GM12878 (cell line): ENCODE data around the gene ZNF284. TPM values are rescaled to one million over a fixed set of nuclear protein-coding genes. Genes with fewer than 3 reads are reported as not detected.

Experiments
- ATAC-seq: fragments of 200-7000 bp; cut with Tn5 transposase; 3 replicates; pipeline ENCODE4 v1.9.1; 2020; ENCODE audit warnings: mild to moderate bottlenecking, moderate library complexity
- BruUV-seq: library from RNA; stranded (reverse); fragments of 400-500 nt; replicated peaks from 2 replicates; lab custom pipeline; 2021; lab: Mats Ljungman, UMichigan
- CTCF ChIA-PET: fragments of 300-600 bp; sonication (Branson Sonifier 250); formaldehyde crosslinking; extraction: SDS; loops from one replicate; lab custom pipeline; 2021; ENCODE audit warnings: inconsistent platforms; lab: Yijun Ruan, JAX
- POLR2A ChIA-PET: fragments of 350-600 bp; formaldehyde crosslinking; extraction: SDS; loops from one replicate; lab custom pipeline; 2021; ENCODE audit warnings: inconsistent platforms; lab: Charles Lee
- RAD21 ChIA-PET: fragments of 300-600 bp; sonication (Branson Sonifier 250); formaldehyde crosslinking; loops from one replicate; lab custom pipeline; 2023; ENCODE audit warnings: antibody characterized with exemption; ENCODE audit not compliant: unreplicated experiment; lab: Charles Lee
- SMC1A ChIA-PET: fragments of 300-600 bp; sonication (Branson Sonifier 250); formaldehyde crosslinking; loops from one replicate; lab custom pipeline; 2023; ENCODE audit not compliant: unreplicated experiment, uncharacterized antibody; lab: Charles Lee
- DNase-seq: peaks from one replicate; pipeline ENCODE4 v3.0.0-alpha.2; 2011; ENCODE audit warnings: low read depth, low spot score
- FAIRE-seq: peaks from 3 replicates; lab custom pipeline; 2011; peaks lifted over from hg19 to GRCh38; lab: Jason Lieb, UNC
- H2AFZ ChIP-seq: 2 replicates; pipeline ENCODE4 v1.6.0; 2011; ENCODE audit warnings: low read depth, low read length, control low read depth; ENCODE audit not compliant: control insufficient read depth
- H3K27ac ChIP-seq: 2 replicates; pipeline ENCODE4 v1.5.1; 2011; ENCODE audit warnings: control low read depth; ENCODE audit not compliant: control insufficient read depth, insufficient read depth
- H3K27me3 ChIP-seq, 2 experiments: replicated peaks in 1 of 2; 2 replicates each; pipeline versions ENCODE4 v1.6.0 to v1.6.1; 2011; ENCODE audit warnings: low read length in 1 of 2; ENCODE audit not compliant: control insufficient read depth in 2 of 2, insufficient read depth in 2 of 2
- H3K36me3 ChIP-seq, 2 experiments: 2 replicates each; pipeline ENCODE4 v1.5.1; 2011; ENCODE audit warnings: low read length in 1 of 2; ENCODE audit not compliant: control insufficient read depth in 2 of 2, insufficient read depth in 2 of 2
- H3K4me1 ChIP-seq: 2 replicates; pipeline ENCODE4 v1.6.1; 2011; ENCODE audit warnings: mild to moderate bottlenecking, low read length, moderate library complexity, mixed read lengths; ENCODE audit not compliant: control insufficient read depth, insufficient read depth
- H3K4me2 ChIP-seq: 2 replicates; pipeline ENCODE4 v1.6.0; 2011; ENCODE audit warnings: control low read depth; ENCODE audit not compliant: control insufficient read depth, insufficient read depth
- H3K4me3 ChIP-seq: fragments of 200-600 bp; sonication (generic); 2 replicates; pipeline ENCODE4 v1.5.1; 2016
- H3K79me2 ChIP-seq: 2 replicates; pipeline ENCODE4 v1.6.0; 2011; ENCODE audit warnings: low read length; ENCODE audit not compliant: control insufficient read depth, insufficient read depth
- H3K9ac ChIP-seq: 2 replicates; pipeline ENCODE4 v1.8.0; 2011; ENCODE audit warnings: low read length, control low read depth, mixed read lengths; ENCODE audit not compliant: control insufficient read depth, insufficient read depth
- H3K9me3 ChIP-seq: replicated peaks from 3 replicates; pipeline ENCODE4 v1.5.1; 2011; ENCODE audit warnings: mild to moderate bottlenecking, low read length; ENCODE audit not compliant: control insufficient read depth, insufficient read depth
- H4K20me1 ChIP-seq: 2 replicates; pipeline ENCODE4 v1.6.0; 2011; ENCODE audit not compliant: control insufficient read depth, insufficient read depth
- IRF3 ChIP-seq: fragments of 450-650 bp; IDR thresholded peaks from 2 replicates; pipeline ENCODE4 v1.6.1; 2014; ENCODE audit warnings: mild to moderate bottlenecking
- PML ChIP-seq: IDR thresholded peaks from 2 replicates; pipeline ENCODE4 v1.6.1; 2012; ENCODE audit warnings: low read length, inconsistent platforms
- REST ChIP-seq: IDR thresholded peaks from 2 replicates; pipeline ENCODE4 v1.6.1; 2012; ENCODE audit warnings: mild to moderate bottlenecking, low read depth, low read length
- WGBS: methylation state at CpG from one replicate; pipeline ENCODE4 v1.1.6; 2016; ENCODE audit warnings: low lambda C conversion rate; ENCODE audit not compliant: insufficient replicate concordance, insufficient coverage; ENCODE audit errors: missing lambda C conversion rate; 5-methylcytosine and 5-hydroxymethylcytosine counted together
- in situ Hi-C: fragments of 300-500 bp; cut with MboI; formaldehyde crosslinking; loops from 9 replicates; pipeline ENCODE4 v1.14.3; 2018; ENCODE audit warnings: mixed read lengths
- intact Hi-C: fragments of 100-400 bp; cut with micrococcal nuclease; formaldehyde crosslinking; loops from one replicate; pipeline ENCODE4 v1.14.2; 2022; ENCODE audit not compliant: unreplicated experiment
- polyA plus RNA-seq, 11 experiments: library from polyadenylated mRNA; depleted of rRNA in 4 of 11; unstranded in 6 of 11; stranded (reverse) in 5 of 11; fragments of >200 nt; fragmentation: Nextera tagmentation in 4 of 11; fragmentation: Illumina TruSeq in 1 of 11; extraction: Ambion mirVana in 4 of 11; extraction: Trizol in 1 of 11; gene quantifications; 1 replicate in 1 of 11; 2 replicates in 10 of 11; pipeline versions ENCODE4 v1.2.1 to v1.2.3, GENCODE V29; 2011 to 2016; ENCODE audit warnings: inconsistent platforms in 2 of 11, missing spikeins in 2 of 11, low read depth in 1 of 11
- total RNA-seq, 4 experiments: library from RNA; depleted of rRNA in 3 of 4; stranded (reverse); fragments of >200 nt in 3 of 4; fragmentation: Illumina TruSeq in 1 of 4; extraction: Trizol in 1 of 4; gene quantifications; 2 replicates each; pipeline versions ENCODE4 v1.2.1 to v1.2.3, GENCODE V29; 2013 to 2021

Gene ZNF284
- total and polyA plus RNA-seq, 10 of the 15 experiments (the other 5 are each of a cell fraction or from before 2014, with no cell fraction given), result 0.35 to 1.7 (median 0.60) TPM

- no peak overlapping the region for H3K9ac ChIP-seq
- no TSS peak for BruUV-seq
- no peak overlapping the region for H3K4me3 ChIP-seq
- peaks cover 3% of the 10 kb centered on the region; the same call in 1 of the 3 replicates for H3K9me3 ChIP-seq
- no peaks in the 10 kb centered on the region for H3K79me2 ChIP-seq
- CTCF ChIA-PET, result no interaction called here
- RAD21 ChIA-PET, result no interaction called here
- WGBS, result 0% methylated on average over 2 of the region's 2 CpGs
- no peaks in the 10 kb centered on the region for H4K20me1 ChIP-seq
- no peaks in the 10 kb centered on the region for H3K27me3 ChIP-seq
- no peak for TF ChIP-seq PML
- no peak for TF ChIP-seq IRF3
- TF ChIP-seq REST, result no peak
- FAIRE-seq (no peak), DNase-seq (no peak), ATAC-seq (no peak; the same call in 2 of the 3 replicates)
- SMC1A ChIA-PET, result no interaction called here
- no peak overlapping the region for H2AFZ ChIP-seq
- no peak overlapping the region for H3K4me2 ChIP-seq
- in situ Hi-C loops, result no loop called here
- no peaks in the 10 kb centered on the region for H3K36me3 ChIP-seq
- no peak overlapping the region for H3K27ac ChIP-seq
- no peaks in the 10 kb centered on the region for H3K4me1 ChIP-seq
- POLR2A ChIA-PET, result no interaction called here
- intact Hi-C loops, result no loop called here
These were observed 12.7 kb upstream of the ZNF284 start for GRCh38 chr19:44059229-44059628.
